Measurements from ENCODE around the gene FRMD4B. TPM values are rescaled to one million over a fixed set of nuclear protein-coding genes. Genes with fewer than 3 reads are reported as not detected.

Gene FRMD4B
- total and polyA plus RNA-seq, 2 donors (not counting 1 experiment from before 2014, with no cell fraction given): 0.86 to 1.2 TPM

DNA sequence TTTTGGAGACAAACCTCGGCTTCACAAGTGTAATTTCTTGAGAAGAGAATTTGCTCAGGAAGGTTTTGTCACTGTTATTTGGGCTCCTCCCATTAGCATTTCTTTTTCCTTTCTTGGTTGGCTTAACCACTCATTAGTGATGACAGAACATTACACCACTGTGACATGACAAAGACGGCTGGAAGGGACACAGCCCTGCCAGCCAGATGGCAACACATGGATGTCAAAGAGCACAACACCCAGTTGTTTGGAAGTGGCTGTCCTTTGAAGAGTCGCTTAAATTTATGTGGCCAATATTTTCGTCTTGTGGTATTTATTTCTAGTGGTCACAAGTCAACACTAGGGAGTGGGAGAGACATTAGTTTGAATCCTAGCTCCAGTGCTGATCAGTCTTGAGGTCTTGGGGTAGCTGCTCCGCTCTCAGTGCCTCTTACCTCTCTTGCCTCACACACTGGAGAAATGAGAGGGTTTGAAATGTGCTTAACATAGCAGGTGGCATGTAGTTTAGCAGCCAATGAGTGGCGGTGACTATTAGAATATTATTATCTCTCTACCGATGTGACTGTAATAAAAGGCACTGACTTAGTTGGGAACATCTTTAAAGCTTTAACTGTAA lies 92.8 kb downstream of the FRMD4B start:
- no peak overlapping the region for H2AFZ ChIP-seq (ENCODE audit: low read length)
- no peak overlapping the region for H3K4me2 ChIP-seq (ENCODE audit: extremely low read depth, insufficient read depth, low read length)
- H3K9ac ChIP-seq (ENCODE audit: insufficient read depth, low read length): no peak overlapping the region
- no peaks in the 10 kb centered on the region for H3K9me3 ChIP-seq (ENCODE audit: control insufficient read depth, insufficient read depth, low read depth, low read length)
- TF ChIP-seq EZH2 (IDR thresholded peaks at IDR 0.05; ENCODE audit: low read length, missing control alignments) (no peak), CTCF (conservative IDR thresholded peaks at IDR 0.05 in 1 of 2, IDR thresholded peaks at IDR 0.05 in 1 of 2; ENCODE audit: low read depth in 1 of 2, low read length in 2 of 2) (no peak)
- H3K79me2 ChIP-seq (ENCODE audit: control insufficient read depth, insufficient read depth, low read length): no peaks in the 10 kb centered on the region
- H3K4me3 ChIP-seq (replicated peaks in 1 of 4; ENCODE audit: control extremely low read depth in 1 of 4, insufficient read depth in 1 of 4, low read depth in 3 of 4, low read length in 4 of 4): no peak overlapping the region
- H3K4me1 ChIP-seq (ENCODE audit: control insufficient read depth, extremely low read depth, insufficient read depth, low read length): no peaks in the 10 kb centered on the region
- no peaks in the 10 kb centered on the region for H4K20me1 ChIP-seq (ENCODE audit: control insufficient read depth, extremely low read depth, insufficient read depth, low read length)
- H3K36me3 ChIP-seq (ENCODE audit: control insufficient read depth, insufficient read depth, low read length): no peaks in the 10 kb centered on the region
- no peak for DNase-seq (ENCODE audit: low read depth in 2 of 2)
- H3K27me3 ChIP-seq (ENCODE audit: control insufficient read depth, insufficient read depth, low read length): no peaks in the 10 kb centered on the region
- no peak overlapping the region for H3K27ac ChIP-seq (ENCODE audit: insufficient read depth, low read length)

GRCh38 chr3:69292185-69292584 lies 93.7 kb downstream of the FRMD4B start:
- Histone ChIP-seq H3K27ac (ENCODE audit: insufficient read depth, low read length) (no peak overlapping the region), H3K4me1 (ENCODE audit: control insufficient read depth, extremely low read depth, insufficient read depth, low read length) (no peaks in the 10 kb centered on the region), H3K79me2 (ENCODE audit: control insufficient read depth, insufficient read depth, low read length) (no peaks in the 10 kb centered on the region), H3K27me3 (ENCODE audit: control insufficient read depth, insufficient read depth, low read length) (no peaks in the 10 kb centered on the region), H3K9ac (ENCODE audit: insufficient read depth, low read length) (no peak overlapping the region), H3K4me3 (replicated peaks in 1 of 4; ENCODE audit: control extremely low read depth in 1 of 4, insufficient read depth in 1 of 4, low read depth in 3 of 4, low read length in 4 of 4) (no peak overlapping the region), H4K20me1 (ENCODE audit: control insufficient read depth, extremely low read depth, insufficient read depth, low read length) (no peaks in the 10 kb centered on the region), H3K36me3 (ENCODE audit: control insufficient read depth, insufficient read depth, low read length) (no peaks in the 10 kb centered on the region), H3K9me3 (ENCODE audit: control insufficient read depth, insufficient read depth, low read depth, low read length) (no peaks in the 10 kb centered on the region), H2AFZ (ENCODE audit: low read length) (no peak overlapping the region), H3K4me2 (ENCODE audit: extremely low read depth, insufficient read depth, low read length) (no peak overlapping the region)
- DNase-seq (ENCODE audit: low read depth in 2 of 2): no peak
- TF ChIP-seq EZH2 (IDR thresholded peaks at IDR 0.05; ENCODE audit: low read length, missing control alignments) (no peak), CTCF (conservative IDR thresholded peaks at IDR 0.05 in 1 of 2, IDR thresholded peaks at IDR 0.05 in 1 of 2; ENCODE audit: low read depth in 1 of 2, low read length in 2 of 2) (no peak)

GRCh38 chr3:69290430-69290829 lies 95.5 kb downstream of the FRMD4B start:
- Histone ChIP-seq H3K36me3 (ENCODE audit: control insufficient read depth, insufficient read depth, low read length) (no peaks in the 10 kb centered on the region), H4K20me1 (ENCODE audit: control insufficient read depth, extremely low read depth, insufficient read depth, low read length) (no peaks in the 10 kb centered on the region), H3K9ac (ENCODE audit: insufficient read depth, low read length) (no peak overlapping the region), H2AFZ (ENCODE audit: low read length) (no peak overlapping the region), H3K4me3 (replicated peaks in 1 of 4; ENCODE audit: control extremely low read depth in 1 of 4, insufficient read depth in 1 of 4, low read depth in 3 of 4, low read length in 4 of 4) (no peak overlapping the region), H3K27me3 (ENCODE audit: control insufficient read depth, insufficient read depth, low read length) (no peaks in the 10 kb centered on the region), H3K27ac (ENCODE audit: insufficient read depth, low read length) (no peak overlapping the region), H3K79me2 (ENCODE audit: control insufficient read depth, insufficient read depth, low read length) (no peaks in the 10 kb centered on the region), H3K4me2 (ENCODE audit: extremely low read depth, insufficient read depth, low read length) (no peak overlapping the region), H3K9me3 (ENCODE audit: control insufficient read depth, insufficient read depth, low read depth, low read length) (no peaks in the 10 kb centered on the region), H3K4me1 (ENCODE audit: control insufficient read depth, extremely low read depth, insufficient read depth, low read length) (no peaks in the 10 kb centered on the region)
- no peak for DNase-seq (ENCODE audit: low read depth in 2 of 2)
- TF ChIP-seq EZH2 (IDR thresholded peaks at IDR 0.05; ENCODE audit: low read length, missing control alignments) (no peak), CTCF (conservative IDR thresholded peaks at IDR 0.05 in 1 of 2, IDR thresholded peaks at IDR 0.05 in 1 of 2; ENCODE audit: low read depth in 1 of 2, low read length in 2 of 2) (no peak)
